HG02981 (cell line): Measurements from ENCODE around the gene NFYB.
"Not testable (repeated sequence)": the region's sequence is repeated elsewhere in the genome, so short reads cannot be mapped to it uniquely, and the experiment has no call there.

Source experiments
- ATAC-seq: cut with Tn5 transposase; IDR thresholded peaks from one replicate; pipeline ENCODE4 v1.9.1; 2021; ENCODE audit warnings: mild to moderate bottlenecking, moderate library complexity; ENCODE audit not compliant: unreplicated experiment

NFYB gene

DNA sequence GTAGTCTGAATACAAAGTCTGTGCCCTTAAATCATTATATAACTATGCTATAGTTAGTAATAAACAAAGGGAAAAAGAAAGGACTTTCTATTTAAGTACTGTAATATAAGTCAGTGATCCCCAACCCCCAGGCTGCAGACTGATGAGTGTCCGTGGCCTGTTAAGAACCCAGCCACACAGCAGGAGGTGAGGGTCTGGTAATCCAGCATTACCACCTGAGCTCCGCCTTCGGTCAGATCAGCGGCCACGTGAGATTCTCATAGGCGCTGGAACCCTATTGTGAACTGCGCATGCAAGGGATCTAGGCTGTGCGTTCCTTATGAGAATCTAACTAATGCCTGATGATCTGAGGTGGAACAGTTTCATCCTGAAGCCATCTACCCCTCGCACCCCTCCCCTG lies 15.7 kb downstream of the NFYB start:
- no peak for ATAC-seq

GRCh38 chr12:104121001-104121400 lies 17.0 kb downstream of the NFYB start:
- no peak for ATAC-seq

DNA sequence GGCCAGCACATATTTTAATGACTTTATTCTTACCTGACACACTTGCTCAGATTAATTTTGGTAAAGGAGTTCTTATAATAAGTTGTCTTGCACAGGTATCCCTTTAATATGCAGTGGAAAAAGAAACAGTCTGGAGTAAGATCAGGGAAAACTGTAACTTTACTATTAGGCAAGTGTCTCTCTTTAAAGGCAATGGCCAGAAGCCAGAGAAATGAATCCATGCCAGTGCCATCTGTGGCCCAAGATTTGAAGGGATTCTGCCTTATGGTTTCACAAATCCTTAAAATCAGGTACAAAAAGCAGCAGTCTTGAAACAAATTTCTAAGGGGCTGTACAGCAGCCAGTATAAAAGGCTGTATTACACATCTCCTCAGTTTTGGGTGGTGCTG lies 22.4 kb downstream of the NFYB start:
- ATAC-seq = no peak

DNA sequence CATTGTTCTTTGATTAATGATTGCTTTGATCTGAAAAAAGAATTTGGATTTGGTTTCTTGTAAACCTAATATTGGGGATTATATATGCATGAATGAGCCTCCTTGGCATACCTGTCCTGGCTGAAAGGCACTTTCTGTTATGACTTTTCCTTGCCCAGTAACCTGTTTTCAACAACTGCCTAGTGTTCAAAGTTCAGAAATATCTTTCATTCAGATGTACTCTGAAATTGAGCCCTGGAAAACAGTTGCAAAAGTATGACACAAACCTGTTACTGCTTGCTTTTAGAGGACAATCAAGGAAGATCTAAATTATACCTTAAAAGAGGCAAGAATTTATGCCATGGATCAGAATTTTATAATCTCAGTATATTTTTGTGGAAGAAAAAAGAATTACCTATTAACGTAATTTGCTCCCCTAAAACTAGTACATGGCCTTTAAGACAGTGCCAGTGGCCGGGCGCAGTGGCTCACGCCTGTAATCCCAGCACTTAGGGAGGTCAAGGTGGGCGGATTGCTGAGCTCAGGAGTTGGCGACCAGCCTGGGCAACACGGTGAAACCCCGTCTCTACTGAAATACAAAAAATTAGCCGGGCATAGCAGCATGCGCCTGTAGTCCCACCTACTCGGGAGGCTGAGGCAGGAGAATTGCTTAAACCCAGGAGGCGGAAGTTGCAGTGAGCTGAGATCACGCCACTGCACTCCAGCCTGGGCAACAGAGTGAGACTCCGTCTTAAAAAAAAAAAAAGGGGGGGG lies 23.0 kb downstream of the NFYB start:
- not testable (repeated sequence) for ATAC-seq

DNA sequence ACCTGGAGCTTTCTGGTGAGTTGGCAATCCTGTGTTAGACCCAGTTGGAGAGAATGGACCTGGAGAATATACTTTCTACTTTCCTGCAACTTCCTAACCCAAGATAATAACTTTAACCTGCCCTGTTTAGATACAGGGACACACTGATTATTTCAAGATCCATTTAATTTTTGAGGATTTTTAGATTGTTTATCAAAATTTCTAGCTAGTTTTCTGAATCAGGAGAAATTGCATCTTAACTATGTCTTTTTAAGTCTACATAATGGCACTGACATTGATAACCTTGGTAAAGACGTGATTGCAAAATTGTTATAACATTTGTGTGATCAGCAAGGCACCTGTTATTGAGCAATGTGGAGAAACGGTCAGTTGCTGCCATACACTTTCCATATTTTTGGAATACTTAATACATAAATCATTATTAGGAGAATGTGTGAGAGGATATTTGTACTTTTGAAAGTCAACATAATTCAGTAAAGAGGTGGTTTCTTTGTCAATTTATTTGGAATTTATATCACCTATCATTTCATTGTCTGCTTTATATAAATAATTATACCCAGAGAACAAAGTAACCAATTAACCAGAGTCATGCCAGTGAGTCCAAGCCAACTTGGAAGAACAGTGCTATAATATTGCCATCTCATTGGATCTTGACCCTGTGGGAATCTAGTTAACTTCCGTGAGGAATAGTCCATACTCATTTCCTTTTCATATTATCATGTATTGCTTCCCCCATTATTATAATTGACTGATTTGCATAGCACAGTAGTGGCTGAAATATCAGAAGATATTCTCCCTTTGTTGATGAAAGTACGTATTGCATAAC lies 28.4 kb downstream of the NFYB start:
- ATAC-seq = no peak

DNA sequence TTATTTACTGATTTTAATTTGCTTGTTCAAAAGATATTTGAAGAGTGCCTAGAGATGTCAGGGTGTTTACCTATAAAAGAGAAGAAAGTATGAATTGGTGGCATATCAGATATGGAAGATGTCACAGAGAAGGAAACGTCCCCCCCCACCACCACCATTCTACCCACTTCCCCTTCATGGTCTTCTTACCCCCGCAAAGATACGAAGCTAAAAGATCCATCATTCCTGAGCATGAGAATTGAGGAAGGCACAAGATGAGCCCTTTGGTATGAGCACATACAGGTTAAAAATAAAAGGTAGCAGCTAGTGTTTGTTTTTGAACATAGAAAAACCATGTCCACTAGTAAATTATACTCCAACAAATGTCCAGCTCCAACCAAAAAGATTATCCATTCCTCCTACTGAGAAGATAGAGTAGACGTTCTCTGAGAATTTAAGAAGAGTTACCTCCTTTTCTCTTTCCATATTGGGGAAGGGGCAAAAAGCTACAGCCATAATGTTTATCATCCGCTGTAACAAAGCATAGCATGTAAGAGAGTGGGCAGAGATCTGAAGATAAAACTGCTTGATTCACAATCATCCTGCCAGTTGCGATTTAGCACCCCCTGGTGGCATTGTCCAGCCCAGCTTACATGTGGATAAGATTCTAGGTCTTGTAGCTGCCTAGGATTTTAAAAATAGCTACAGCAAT lies 29.1 kb downstream of the NFYB start:
- ATAC-seq = peak; percentile 60

DNA sequence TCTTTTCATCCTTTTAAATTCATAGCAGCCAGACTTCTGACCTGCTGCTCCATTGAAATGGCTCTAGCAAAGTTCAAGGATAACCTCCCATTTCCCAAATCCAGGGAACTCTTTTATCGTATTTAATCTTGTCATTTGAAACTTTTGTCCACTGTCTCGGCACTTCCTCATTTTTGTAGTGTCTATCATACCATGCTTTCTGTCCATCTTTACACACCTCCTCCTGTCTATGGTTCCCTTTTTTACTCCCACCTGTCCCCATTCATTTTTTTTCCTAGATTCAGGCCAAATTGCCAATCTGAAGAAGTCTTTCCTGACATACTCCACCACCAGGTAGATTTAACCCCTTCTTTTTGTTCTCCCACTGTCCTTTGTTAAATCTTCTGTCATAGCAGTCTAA lies 31.0 kb downstream of the NFYB start:
- ATAC-seq = no peak

DNA sequence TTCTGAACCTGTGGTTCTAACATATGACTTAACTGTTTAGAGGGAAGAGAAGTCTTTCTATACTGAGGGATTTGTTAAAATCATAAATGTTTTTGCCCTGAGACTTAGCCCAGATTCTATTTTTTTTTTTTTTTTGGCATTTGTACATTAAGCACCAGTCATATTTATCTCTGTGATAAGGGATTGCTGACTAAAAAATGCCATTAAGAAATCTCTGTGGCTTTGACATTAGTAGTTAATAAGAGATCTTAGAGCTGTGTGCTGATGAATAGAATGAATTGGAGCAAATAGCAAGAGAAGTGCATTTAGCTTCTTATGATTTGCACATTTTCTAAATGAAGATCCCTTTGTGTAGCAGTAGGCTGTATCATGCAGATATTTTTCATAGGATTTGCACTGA lies 32.5 kb downstream of the NFYB start:
- ATAC-seq = no peak

- ATAC-seq = no peak
Observed at GRCh38 chr12:104097954-104098353, 40.1 kb downstream of the NFYB start.

DNA sequence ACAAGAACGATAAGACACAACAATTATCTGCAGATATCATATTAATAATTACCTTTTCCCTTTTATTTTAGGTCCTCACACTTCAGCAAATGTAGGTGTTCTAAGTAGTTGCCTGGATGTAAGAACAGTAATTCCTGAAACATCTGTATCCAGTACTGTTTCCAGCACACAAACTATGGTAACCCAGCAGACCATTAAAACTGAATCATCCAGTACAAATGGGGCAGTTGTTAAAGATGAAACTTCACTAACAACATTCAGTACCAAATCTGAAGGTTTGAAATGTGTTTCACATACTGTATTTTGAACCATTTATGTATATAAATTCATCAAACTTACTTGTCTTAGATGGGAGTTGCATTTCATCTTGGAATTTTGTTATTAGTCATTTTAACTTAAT lies 42.7 kb downstream of the NFYB start:
- ATAC-seq = no peak

DNA sequence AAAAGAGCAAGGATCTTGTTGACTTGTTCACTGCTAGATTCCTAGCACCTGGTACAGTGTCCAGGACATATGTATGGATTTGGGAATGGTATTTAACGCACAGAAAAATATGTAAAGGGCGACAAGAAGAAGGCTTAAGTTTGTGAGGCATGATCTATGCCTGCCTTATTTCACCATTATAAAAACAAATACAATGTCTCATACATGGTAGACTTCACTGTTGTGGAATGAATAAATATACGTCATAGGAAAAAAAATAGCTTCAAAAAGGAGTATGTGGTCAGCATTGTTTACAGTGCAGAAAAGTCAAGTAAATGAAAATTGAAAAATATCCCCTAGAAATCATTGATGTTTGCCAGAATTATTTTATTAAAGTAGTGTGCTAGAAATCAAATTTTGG lies 43.7 kb downstream of the NFYB start:
- ATAC-seq = no peak

DNA sequence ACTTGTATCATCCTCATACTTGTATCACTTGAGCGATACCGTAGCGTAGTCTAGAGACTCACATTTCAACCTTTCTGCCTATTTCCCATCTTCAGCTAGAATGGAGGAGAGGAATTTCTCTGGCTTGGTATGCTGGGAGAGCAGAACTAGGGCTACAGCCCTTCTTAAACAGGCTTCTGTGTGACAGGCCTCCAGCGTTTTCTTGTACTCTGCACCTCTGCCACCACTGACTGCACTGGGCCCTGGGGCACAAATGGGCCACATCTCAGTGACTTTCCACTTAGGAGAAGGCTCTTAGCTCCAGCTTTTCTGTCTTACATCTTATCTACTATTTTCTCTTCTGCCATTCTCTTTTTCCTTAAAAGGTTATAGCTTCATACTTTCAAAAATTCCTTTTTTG lies 46.9 kb downstream of the NFYB start:
- no peak for ATAC-seq

GRCh38 chr12:104090685-104091084 lies 47.3 kb downstream of the NFYB start:
- no peak for ATAC-seq

GRCh38 chr12:104083769-104084475 lies 54.1 kb downstream of the NFYB start:
- ATAC-seq = peak; percentile 78

- ATAC-seq = no peak
Observed at GRCh38 chr12:104080764-104081163, 57.2 kb downstream of the NFYB start.

DNA sequence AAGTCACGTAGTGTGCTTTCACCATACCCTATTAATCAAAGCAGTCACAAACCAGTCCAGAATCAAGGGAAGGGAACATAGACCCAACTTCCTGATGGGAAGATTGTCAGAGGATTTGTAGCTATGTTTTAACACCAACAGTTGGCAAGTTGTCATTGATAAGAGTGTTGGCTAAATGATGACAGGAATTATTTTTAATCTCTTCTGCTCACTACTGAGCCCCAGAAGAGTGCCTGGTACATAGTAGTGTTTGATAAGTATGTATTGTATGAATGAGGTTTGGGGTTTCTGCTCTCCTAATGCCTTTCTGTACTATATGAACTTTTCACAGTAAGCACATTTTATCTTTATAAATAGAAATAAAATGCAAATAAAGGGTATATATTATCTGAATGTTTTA lies 59.0 kb downstream of the NFYB start:
- ATAC-seq = no peak

DNA sequence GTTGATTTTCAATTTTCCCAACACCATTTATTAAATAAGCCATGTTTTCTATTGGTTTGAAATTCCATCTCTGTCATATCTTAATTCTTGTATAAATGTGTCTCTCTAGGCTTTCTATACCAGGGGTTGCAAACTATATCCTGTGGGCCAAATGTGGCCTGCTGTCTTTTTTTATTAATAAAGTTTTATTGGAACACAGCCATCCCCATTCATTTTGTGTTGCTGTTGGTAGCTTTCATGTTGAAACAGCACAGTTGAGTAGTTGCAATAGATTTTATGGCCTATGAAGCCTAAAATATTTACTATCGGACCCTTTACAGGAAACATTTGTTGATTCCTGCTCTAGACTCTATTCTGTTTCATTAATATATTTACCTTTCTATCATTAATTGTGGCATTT lies 64.3 kb downstream of the NFYB start:
- no peak for ATAC-seq

GRCh38 chr12:104072099-104072498 lies 65.9 kb downstream of the NFYB start:
- no peak for ATAC-seq
